ENCODE measurements around the gene ASIC4.

ASIC4 gene

DNA sequence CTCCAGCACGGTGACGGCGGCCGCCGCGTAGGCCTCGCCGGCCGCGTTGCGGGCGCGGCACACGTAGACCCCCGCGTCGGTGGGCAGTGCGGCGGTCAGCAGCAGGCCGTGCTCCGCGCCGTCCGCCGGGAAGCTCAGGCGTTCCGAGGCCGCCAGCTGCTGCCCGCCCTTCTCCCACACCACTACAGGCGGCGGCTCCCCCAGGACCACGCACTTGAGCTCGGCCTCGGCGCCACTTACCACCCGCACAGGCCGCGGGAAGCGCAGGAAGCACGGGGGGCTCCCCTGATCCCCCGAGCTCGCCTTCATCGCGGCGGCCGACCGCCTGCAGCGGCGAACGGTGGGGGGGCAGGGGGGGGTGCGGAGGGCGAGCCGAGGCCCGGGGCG, 56.6 kb downstream of the ASIC4 start:
- no peak for DNase-seq

DNA sequence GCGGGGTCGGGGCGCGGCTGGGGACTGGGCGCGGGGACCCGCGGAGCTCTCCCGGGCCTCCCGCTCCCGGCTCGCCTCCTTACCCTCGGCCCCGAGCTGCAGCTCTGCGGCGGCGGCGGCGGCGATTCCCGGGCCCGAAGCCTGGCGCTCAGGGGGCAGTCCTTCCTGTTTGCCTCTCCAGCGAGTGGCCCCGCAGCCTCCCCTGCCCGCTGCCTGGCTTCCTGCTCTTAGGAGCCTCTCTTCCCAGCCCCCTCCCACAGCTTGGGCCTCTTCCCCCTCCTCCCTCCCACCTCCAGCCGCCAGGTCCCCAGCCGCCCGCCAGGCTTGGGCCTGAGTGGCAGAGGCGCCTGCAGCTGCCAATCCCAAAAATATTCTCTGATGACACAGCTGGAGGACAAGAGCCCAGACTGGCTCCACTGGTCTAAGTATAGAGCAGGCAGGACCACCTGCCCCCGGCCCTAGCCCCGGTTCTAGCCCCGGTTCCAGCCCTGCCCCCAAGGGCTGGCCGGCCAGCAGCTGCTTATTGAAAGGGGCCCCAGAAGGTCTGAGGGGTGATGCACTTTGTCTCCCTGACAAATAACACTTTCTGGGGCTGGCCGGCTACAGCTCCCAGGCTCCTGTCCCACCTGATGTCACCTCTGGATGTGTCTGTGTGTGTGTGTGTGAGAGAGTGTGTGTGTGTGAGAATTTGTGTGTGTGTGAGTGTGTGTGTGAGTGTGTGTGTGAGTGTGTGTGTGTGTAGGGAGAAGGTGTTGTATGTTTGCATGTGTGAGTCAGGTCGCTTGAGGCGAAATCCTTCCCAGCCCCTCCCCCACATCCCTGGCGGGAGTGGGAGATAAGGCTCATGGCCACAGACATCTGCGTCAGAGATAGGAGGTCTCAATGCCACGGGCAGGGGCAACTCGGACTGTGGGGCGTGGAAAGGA, 57.3 kb downstream of the ASIC4 start, which contains the start of gene OBSL1:
TSS of gene OBSL1 (minus strand) at position 229 of the 926 bp plus-strand sequence. CDS start 307 bp downstream, outside the sequence.
- DNase-seq, result peak; percentile 31

GRCh38 chr2:219572237-219573001, 58.1 kb downstream of the ASIC4 start, which contains the start of gene INHA:
Gene INHA (plus strand): TSS chr2:219572310. CDS start chr2:219572375, 65 bp downstream.
- no peak for DNase-seq

GRCh38 chr2:219573166-219573565, 58.9 kb downstream of the ASIC4 start:
- no peak for DNase-seq

DNA sequence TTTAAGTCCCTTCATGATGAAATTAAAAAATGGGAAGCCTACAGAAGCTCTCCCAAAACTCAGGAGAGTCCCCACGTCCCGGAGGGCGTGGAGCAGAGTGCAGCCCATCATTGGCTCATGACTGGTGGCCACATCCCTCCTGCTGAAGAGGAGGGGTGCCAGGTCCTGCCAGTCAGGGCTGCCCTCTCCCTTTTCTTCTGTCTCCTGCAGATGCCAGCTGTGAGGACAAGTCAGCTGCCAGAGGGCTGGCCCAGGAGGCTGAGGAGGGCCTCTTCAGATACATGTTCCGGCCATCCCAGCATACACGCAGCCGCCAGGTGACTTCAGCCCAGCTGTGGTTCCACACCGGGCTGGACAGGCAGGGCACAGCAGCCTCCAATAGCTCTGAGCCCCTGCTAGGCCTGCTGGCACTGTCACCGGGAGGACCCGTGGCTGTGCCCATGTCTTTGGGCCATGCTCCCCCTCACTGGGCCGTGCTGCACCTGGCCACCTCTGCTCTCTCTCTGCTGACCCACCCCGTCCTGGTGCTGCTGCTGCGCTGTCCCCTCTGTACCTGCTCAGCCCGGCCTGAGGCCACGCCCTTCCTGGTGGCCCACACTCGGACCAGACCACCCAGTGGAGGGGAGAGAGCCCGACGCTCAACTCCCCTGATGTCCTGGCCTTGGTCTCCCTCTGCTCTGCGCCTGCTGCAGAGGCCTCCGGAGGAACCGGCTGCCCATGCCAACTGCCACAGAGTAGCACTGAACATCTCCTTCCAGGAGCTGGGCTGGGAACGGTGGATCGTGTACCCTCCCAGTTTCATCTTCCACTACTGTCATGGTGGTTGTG, 60.4 kb downstream of the ASIC4 start:
- no peak for DNase-seq

DNA sequence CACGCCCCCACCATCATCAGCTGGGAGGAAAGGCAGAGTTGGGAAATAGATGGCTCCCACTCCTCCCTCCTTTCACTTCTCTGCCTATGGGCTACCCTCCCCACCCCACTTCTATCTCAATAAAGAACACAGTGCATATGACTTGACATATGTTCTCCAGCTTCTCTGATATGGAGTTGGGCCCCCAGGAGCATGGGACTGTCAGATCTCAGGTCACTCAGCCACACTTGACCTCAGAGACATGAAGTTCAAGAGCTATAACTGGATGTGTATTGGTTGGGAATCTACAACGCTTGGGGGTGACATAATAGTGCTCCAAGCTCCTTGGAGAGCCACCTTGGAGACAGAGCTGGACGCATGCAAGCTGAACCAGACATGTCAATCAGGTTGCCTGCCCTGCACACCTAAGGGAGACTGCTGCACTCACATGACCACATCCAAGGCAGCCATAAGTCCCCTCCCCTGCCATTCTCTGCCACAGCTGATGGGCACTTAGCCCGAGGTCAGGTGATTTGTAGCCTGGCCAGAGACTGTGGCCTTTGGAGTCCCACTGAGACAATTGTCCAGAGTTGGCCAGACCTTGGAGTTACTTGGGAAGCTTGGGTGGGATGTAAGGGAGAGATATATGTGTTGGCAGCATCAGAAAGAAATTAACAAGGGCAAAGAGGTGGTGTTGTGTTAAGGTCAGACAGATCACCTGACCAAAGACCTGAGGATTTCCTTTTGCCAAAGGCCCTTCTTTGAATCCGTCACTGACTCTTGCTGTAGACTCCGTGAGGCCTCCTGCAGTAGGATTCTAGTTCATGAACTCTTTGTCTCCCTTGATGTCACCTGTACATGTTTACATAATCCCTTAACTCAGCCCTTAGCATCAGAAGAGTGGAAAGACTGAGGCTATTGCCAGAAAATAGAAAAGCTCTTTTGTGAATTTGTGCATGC, 61.6 kb downstream of the ASIC4 start:
- no peak for DNase-seq

DNA sequence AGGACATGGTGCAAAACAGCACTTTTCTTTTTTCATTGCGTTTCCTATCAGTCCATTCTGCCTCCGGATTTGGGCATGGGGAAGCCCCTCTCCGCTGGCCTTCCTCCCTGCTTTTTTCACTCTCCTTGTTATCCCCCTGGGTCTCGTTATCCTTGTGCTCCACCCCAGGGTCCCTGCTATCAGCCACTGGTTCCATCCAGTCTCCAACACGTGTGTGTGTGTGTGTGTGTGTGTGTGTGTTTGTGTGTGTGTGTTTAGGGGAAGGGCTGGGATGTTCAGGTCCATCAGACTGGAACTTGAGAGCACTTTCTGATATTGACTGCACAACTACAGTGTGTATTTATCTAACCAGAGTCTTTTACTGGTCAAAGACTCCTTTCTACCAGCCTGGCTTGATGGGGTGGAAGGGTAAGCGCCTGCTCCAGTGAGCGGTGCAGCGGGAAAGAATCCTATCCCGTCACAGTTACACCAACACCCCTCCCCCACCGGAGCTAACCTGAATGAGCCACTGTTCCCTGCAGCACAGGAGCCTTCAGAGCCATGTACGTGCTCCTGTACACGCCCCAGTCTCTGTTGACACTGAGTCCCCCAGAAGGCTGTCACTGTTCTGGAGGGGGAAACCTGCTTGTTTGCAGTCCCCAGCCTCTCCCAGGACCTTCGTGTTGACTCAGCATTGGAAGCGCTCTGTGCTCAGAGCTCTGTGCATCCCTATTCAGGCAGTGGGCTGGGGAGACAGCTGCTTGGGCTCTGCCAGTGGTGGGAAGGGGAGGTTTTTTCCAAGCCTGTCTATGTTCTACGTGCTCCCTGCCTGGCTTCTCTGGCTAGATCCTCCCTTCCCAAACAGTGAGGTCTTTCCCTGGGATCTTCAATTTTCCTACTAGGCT, 62.5 kb downstream of the ASIC4 start:
- DNase-seq, result no peak

- DNase-seq, result peak; percentile 84
These were observed 64.7 kb downstream of the ASIC4 start for GRCh38 chr2:219578811-219579613.

GRCh38 chr2:219581346-219581745, 67.1 kb downstream of the ASIC4 start:
- DNase-seq, result no peak
